ENCODE measurements around the gene SLC25A1.
A peak's percentile ranks its signal among the peaks of the same experiment; 100 is the strongest.

The SLC25A1 gene

DNA sequence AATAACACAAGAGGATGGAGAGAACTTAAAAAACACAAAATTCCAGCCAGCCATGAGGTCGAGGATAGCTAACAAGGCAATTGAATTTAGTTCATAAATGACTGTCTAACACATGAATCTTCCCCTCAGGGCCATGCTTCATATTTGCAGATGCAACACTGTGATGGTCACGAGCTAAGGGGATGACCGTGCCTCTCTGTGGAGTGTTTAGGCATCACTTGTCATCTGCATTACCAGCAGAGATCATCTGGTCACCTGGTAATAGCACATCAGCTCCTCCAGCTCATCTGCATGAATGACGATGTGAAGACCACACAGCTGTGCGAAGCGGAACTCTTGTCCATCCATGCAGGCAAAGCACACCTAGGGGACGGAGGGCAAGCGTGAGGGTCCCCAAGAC is 20.9 kb upstream of the SLC25A1 start:
- TF ChIP-seq GATA1 (IDR thresholded peaks at IDR 0.05; ENCODE audit: low read depth, low read length), result no peak
- no peak for TF ChIP-seq POLR2A (IDR thresholded peaks at IDR 0.05; ENCODE audit: low read length)
- DNase-seq, result no peak

DNA sequence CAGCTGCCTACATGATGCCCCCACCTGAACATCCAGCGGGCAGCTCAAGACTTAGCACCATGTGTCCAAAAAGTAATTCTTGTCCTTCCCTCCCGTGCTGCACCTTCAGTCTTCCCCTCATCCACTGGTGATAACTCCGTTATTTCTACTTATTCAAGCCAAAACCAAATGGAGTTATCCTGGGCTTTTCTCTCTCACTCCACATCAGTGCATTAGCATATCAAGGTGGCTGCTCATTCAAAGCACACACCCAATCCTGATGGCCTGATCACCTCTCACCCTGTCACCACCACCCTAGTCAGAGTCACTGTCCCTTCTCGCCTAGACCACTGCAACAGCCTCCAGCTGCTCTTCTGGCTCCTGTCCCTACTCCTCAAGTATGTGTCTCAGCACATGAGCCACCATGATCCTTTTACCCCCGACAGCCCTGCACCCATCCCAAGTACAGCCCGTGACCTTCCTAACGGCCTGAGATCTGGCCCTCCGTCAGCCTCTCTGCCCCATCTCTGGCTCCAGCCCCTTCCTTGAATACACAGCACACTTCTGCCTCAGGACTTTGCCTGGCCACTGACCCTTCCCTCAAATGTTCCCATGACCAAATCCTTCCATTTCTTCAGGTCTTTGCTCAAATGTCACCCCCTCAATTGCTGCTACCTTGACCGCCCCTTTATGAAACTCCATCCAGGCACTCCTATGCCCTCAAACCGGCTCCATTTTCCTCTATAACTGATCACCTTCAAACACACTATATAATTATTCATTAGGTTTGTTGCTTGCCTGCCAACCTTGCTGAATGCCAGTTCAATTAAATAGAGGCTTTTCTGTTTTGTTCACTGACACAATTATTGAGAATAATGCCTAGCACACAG is 19.7 kb upstream of the SLC25A1 start:
- TF ChIP-seq GATA1 (IDR thresholded peaks at IDR 0.05; ENCODE audit: low read depth, low read length), result no peak
- TF ChIP-seq POLR2A (IDR thresholded peaks at IDR 0.05; ENCODE audit: low read length), result no peak
- DNase-seq, result no peak

DNA sequence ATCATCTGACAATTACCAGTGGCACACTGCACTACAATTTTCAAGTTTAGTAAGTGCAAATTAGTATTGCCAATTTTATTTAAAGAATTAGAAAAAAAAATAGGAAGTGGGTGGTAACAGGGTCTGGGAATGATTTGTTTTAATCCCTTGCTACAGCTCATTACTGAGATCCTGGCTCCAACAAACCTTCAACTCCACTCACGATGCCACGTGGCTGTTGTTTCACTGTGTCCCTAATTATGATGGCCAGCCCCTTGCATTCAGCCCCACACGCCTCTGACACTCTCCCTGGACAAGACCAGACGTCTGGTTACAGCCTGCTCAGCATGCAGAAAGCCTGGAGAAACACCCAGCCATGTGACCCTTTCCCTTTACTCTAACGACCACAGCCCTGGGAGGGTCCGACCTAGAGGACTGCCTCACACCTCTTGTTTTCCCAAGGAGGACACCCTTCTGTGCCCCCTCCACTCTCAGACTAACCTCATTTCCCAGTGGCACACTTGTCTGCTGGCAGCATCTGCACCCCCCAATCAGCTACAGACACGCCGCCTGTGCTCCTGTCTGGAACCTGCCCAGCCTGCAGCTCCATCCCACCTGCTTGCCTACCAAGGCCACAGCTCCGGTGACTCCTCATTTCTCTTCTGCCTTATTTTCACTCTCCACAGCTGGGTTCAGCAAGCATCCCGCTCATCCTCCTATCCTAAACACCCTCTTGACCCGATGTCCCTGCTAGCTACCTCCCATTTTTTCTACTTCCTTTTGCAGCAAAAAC is 18.5 kb upstream of the SLC25A1 start:
- TF ChIP-seq GATA1 (IDR thresholded peaks at IDR 0.05; ENCODE audit: low read depth, low read length) (no peak), POLR2A (IDR thresholded peaks at IDR 0.05; ENCODE audit: low read length) (no peak)
- no peak for DNase-seq

- no peak for DNase-seq
- TF ChIP-seq POLR2A (IDR thresholded peaks at IDR 0.05; ENCODE audit: low read length) (no peak), GATA1 (IDR thresholded peaks at IDR 0.05; ENCODE audit: low read depth, low read length) (no peak)
Measured at GRCh38 chr22:19195796-19196731, 17.5 kb upstream of the SLC25A1 start.

GRCh38 chr22:19194766-19195536 is 16.4 kb upstream of the SLC25A1 start:
- no peak for DNase-seq
- no peak for TF ChIP-seq GATA1 (IDR thresholded peaks at IDR 0.05; ENCODE audit: low read depth, low read length)
- TF ChIP-seq POLR2A (IDR thresholded peaks at IDR 0.05; ENCODE audit: low read length), result no peak

DNA sequence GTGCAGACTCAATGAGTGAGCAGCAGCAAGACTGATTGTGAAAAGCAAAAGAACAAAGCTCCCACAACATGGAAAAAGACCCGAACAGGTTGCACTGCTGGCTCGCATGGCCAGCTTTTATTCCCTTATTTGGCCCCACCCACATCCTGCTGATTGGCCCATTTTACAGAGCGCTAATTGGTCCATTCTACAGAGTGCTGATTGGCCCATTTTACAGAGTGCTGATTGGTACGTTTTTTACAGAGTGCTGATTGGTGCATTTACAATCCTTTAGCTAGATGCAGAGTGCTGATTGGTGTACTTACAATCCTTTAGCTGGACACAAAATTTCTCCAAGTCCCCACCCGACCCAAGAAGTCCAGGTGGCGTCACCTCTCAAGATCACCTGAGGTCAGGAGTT is 15.3 kb upstream of the SLC25A1 start:
- TF ChIP-seq GATA1 (IDR thresholded peaks at IDR 0.05; ENCODE audit: low read depth, low read length) (no peak), POLR2A (IDR thresholded peaks at IDR 0.05; ENCODE audit: low read length) (no peak)
- peak in 1 of 2 experiments; percentile 27 for DNase-seq

DNA sequence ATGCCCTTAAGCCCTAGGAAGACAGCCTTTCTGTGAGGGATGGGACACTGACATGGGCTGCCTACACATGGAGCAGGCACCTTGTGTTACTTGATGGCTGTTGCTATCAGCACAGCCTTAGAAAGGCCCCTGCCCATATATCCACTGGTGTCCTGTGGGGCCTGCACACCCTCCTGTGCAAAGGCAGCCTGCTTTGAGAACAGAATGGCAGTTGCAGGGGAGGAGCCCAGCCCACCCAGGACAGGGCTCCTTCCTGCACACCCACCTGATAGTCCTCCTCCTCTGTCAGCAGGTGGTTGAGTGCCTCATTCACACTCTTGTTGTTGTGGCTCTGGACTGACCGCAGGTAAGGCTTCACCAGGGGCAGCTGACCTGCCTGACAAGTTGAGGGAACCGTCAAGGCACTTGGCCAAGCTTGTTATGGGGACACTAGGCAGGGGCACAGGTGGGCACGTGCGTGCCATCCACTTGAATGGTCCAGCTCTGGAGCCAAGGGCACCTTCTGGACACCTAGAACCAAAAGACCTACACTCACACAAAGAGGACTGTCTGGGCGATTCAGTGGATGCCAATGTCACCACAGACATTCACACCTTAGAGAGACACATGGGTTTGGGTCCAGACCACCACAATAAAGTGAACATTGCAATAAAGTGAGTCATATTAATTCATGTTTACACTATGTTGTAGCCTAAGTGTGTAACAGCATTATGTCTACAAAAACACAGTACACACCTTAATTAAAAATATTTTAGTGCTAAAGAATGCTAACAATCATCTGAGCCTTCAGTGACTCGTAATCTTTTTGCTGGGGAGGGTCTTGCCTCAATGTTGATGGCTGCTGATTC is 9.4 kb upstream of the SLC25A1 start:
- TF ChIP-seq GATA1 (IDR thresholded peaks at IDR 0.05; ENCODE audit: low read depth, low read length) (no peak), POLR2A (IDR thresholded peaks at IDR 0.05; ENCODE audit: low read length) (no peak)
- no peak for DNase-seq

DNA sequence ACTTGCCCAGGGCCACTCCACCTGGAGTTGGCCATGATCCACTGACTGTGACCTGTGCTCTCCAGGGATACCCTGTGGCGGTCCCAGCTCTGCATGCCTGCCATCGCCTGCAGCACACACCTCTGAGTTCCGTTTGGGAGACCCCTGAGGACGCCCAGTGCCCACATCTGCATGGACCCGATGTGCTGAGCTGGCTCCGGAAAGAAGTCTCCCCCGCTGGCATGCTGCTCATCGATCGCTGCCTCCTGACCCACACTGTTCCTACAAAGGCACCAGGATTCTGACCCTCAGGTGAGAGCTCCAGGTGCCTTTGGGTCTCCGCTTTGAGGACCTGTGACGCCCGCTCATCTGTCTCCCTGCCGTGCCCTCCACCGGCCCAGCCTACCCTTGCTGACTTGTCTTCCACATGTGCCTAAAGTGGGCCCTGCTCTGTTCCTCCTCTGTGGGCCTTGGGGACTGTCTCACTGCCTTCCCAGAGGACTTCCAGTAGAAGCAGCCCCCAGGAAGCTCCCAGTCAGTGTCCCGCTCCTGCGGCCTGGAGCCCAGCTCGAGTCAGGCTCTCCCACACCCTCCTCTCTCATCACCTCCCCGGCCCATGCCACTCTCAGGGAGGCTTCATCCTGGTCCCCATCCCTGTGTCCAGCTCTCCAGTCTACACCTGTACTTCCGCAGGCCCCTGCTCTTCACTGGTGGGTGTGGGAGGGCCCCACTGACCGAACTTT is 5.9 kb upstream of the SLC25A1 start:
- TF ChIP-seq POLR2A (IDR thresholded peaks at IDR 0.05; ENCODE audit: low read length) (no peak), GATA1 (IDR thresholded peaks at IDR 0.05; ENCODE audit: low read depth, low read length) (no peak)

DNA sequence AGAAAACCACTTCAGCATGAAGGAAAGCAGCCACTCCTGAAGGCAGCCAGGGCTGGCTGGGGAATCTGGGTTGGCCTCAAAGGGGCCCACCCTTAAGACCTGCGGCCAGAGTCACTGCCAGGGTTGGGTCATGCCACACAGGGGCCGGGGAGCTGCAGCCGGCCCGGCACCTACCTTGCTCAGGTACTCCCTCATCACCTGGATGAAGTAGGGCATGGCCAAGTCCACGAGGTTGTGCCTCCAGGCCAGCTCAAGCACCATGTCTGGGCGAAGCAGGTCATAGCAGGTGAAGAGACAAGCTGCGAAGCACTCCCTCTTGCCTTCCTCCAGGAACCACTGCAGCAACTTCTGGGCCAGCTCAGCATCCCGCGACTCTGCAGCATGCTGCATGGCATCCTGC is 4.7 kb upstream of the SLC25A1 start:
- no peak for TF ChIP-seq POLR2A (IDR thresholded peaks at IDR 0.05; ENCODE audit: low read length)
- TF ChIP-seq GATA1 (IDR thresholded peaks at IDR 0.05; ENCODE audit: low read depth, low read length), result no peak
- no peak for DNase-seq

More for the DNA sequence above, 5.9 kb upstream of the SLC25A1 start:
- no peak for DNase-seq

DNA sequence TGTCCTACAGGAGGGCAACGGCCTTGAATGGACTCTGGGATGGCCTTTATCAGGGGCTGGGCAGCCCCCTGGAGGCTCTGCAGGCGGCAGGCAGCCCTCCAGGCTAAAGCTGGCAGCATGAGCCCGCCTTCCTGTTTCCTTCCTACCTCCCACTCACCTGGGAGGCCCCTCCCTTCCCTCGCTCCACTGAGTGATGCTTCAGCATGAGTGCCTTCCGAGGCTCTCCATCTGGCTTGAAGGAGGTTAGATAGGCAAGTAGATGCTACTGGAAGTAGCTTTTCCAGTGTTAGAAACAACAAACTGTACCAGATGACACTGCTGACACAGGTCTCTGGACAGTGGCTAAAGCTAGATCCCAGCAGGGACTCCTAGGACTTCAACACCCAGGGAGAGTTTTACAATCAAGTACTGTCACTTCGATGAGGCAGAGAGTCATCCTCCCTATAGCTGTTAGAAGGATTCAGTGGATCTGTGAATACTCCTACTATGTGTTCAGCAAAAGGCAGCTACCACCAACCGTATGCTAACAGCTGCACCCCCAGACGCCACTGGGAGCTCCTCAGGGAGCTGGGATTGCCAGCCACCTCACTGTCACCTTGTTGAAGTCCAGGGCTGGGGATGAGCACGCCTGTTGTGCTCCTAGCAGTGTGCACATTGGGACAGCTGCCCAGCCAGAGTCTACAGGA is 4.1 kb upstream of the SLC25A1 start:
- DNase-seq, result no peak
- TF ChIP-seq POLR2A (IDR thresholded peaks at IDR 0.05; ENCODE audit: low read length), result no peak
- TF ChIP-seq GATA1 (IDR thresholded peaks at IDR 0.05; ENCODE audit: low read depth, low read length), result no peak

Measured in erythroblast (primary cell).